ENCODE data around the gene KLF18.
A peak's percentile ranks its signal among the peaks of the same experiment; 100 is the strongest.
"Not testable (repeated sequence)": the region's sequence is repeated elsewhere in the genome, so short reads cannot be mapped to it uniquely, and the experiment has no call there.

Gene KLF18

GRCh38 chr1:44154049-44154448 is 12.6 kb upstream of the KLF18 start:
- DNase-seq (ENCODE audit: low spot score): no peak

GRCh38 chr1:44152692-44153091 is 11.3 kb upstream of the KLF18 start:
- TF ChIP-seq CTCF (IDR thresholded peaks at IDR 0.05; ENCODE audit: extremely low read depth, missing control alignments): no peak
- DNase-seq (ENCODE audit: low spot score): no peak

More at GRCh38 chr1:44154049-44154448, 12.6 kb upstream of the KLF18 start:
- no peak for TF ChIP-seq CTCF (IDR thresholded peaks at IDR 0.05; ENCODE audit: extremely low read depth, missing control alignments)

GRCh38 chr1:44151808-44152207 is 10.4 kb upstream of the KLF18 start:
- DNase-seq (ENCODE audit: low spot score): no peak
- no peak for TF ChIP-seq CTCF (IDR thresholded peaks at IDR 0.05; ENCODE audit: extremely low read depth, missing control alignments)

GRCh38 chr1:44151332-44151731 is 9.9 kb upstream of the KLF18 start:
- peak; percentile 45 for DNase-seq (ENCODE audit: low spot score)
- TF ChIP-seq CTCF (IDR thresholded peaks at IDR 0.05; ENCODE audit: extremely low read depth, missing control alignments): no peak

GRCh38 chr1:44147582-44147981 is 6.2 kb upstream of the KLF18 start:
- no peak for DNase-seq (ENCODE audit: low spot score)
- no peak for TF ChIP-seq CTCF (IDR thresholded peaks at IDR 0.05; ENCODE audit: extremely low read depth, missing control alignments)

- no peak for DNase-seq (ENCODE audit: low spot score)
- no peak for TF ChIP-seq CTCF (IDR thresholded peaks at IDR 0.05; ENCODE audit: extremely low read depth, missing control alignments)
Observed at GRCh38 chr1:44146536-44147361, 5.3 kb upstream of the KLF18 start.

- no peak for DNase-seq (ENCODE audit: low spot score)
- no peak for TF ChIP-seq CTCF (IDR thresholded peaks at IDR 0.05; ENCODE audit: extremely low read depth, missing control alignments)
Observed at GRCh38 chr1:44144962-44145756, 3.7 kb upstream of the KLF18 start.

- not testable (repeated sequence) for DNase-seq (ENCODE audit: low spot score)
Observed at GRCh38 chr1:44139565-44139964, 1.9 kb downstream of the KLF18 start.

Data from GM20000 (cell line).